Stimulated activated CD8-positive, alpha-beta memory T cell treated with anti-CD3 and anti-CD28 coated beads, Interleukin-15, amount 100 ng/mL, for 24 hours (primary cell): ENCODE data around the gene MYOCOS.

Source experiments
- DNase-seq: peaks from one replicate; pipeline ENCODE4 v3.0.0-alpha.2; 2020; ENCODE audit warnings: low read depth

MYOCOS gene

GRCh38 chr1:171663036-171663853 lies 41.2 kb downstream of the MYOCOS start:
- DNase-seq = no peak

DNA sequence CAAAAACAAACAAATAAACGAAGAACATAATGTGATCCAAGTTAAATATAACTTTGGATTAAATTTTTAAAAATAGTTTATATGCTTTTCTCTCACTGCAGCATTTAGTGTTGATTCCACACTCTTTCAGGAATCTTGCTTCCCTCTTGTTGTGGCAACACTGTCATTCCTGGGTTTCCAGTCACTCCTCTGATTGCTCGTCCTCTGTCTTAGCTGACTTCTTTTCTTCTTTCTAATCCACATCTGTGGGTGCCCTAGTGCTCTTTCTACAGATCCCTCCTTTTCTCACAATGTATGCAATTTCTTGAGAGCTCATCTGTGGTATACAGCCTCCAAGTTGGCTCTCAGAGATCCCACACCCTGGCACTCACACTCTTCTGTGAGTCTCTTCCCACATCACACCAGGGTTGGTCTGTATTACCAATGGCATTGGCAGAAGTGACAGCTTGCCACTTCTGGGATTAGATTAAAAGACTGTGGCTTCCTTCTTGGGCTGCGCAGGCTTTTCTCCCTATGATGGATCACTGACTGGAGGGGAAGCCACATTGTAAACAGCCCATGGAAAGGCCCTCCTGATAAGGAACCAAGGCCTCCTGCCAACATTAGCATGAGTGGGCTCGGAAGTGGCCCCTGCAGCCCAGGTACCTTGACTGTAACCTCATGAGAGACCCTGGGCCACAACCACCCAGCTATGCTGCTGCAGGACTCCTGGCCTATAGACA lies 42.0 kb downstream of the MYOCOS start:
- no peak for DNase-seq

DNA sequence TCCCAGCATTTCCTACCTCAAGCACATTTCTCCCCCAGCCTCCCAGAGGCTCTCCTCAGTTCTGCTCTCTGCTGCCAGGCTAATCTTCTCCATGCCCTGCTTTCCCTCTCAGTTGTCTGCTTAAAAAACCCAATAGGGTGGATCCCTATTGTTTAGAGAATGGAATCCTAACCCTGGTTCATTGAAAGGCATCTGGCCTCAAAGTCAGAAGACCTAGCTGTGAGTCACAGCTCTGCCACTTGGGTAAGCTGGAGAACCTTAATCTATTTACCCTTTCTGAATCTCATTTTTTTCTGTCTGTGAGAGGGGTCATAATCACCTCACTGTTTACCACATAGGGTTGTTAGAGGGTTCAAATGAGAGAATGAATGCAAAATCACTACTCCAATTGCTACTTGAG lies 42.9 kb downstream of the MYOCOS start:
- no peak for DNase-seq

GRCh38 chr1:171666114-171666769 lies 44.2 kb downstream of the MYOCOS start:
- no peak for DNase-seq

DNA sequence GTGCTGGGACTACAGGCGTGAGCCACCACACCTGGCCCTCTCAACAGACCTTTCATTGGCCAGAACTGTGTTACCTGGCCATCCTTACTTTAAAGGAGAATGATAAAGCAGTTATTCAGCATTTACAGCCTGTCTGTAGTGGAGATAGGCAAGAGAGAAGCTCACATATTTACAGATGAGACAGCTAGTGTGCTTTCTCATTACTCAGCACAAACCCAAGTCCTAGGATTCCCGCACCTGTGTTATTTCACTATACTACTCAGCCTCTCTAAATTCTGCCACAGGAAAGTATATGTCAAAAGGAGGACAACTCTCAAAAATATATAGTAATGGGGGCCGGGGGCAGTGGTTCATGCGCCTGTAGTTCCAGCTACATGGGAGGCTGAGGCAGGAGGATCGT lies 46.3 kb downstream of the MYOCOS start:
- DNase-seq = no peak

DNA sequence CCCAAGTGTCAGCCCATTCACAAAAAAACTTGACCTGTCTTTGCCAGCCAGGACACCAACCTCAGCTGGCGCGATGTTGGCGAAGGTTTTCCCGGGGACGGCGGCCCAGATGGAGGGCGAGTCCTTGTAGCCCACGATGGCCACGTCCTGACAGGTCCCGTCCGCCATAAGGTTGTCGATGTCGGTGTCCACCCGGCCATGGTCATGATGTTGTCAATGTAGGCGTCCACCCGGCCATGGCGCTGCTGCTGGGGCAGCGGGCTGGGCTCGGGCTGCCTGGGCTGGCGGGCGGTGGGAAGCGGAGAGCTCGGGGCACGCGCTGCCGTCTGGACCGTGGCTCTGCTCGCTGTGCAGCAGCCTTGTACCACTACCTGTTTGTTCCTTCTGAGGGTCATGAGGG lies 48.7 kb downstream of the MYOCOS start:
- no peak for DNase-seq

GRCh38 chr1:171674431-171675405 lies 52.7 kb downstream of the MYOCOS start:
- DNase-seq = no peak
